SK-N-MC (cell line): ENCODE data around the gene TRAIP.

ENCODE experiments used
- DNase-seq: peaks from one replicate; pipeline ENCODE4 v3.0.0-alpha.2; 2011; ENCODE audit warnings: low read depth, low spot score
- H3K27ac ChIP-seq: fragments of 200-600 bp; sonication (generic); 2 replicates; pipeline ENCODE4 v1.5.1; 2016; ENCODE audit warnings: mixed run types
- H3K36me3 ChIP-seq: fragments of 200-600 bp; sonication (generic); 2 replicates; pipeline ENCODE4 v1.6.1; 2017; ENCODE audit warnings: antibody characterized with exemption, low read length, mixed read lengths; ENCODE audit not compliant: insufficient read depth
- H3K4me3 ChIP-seq: fragments of 200-600 bp; sonication (generic); 2 replicates; pipeline ENCODE4 v1.5.1; 2016
- H3K9ac ChIP-seq: fragments of 200-600 bp; sonication (generic); 2 replicates; pipeline ENCODE4 v1.8.0; 2017; ENCODE audit warnings: mixed run types, mixed read lengths; ENCODE audit not compliant: insufficient read length
- H3K9me3 ChIP-seq: fragments of 200-600 bp; sonication (generic); 2 replicates; pipeline ENCODE4 v1.6.1; 2017; ENCODE audit warnings: low read depth, mild to moderate bottlenecking, antibody characterized with exemption, low read length, moderate library complexity, mixed read lengths
- EZH2 ChIP-seq: fragments of 200-600 bp; sonication (generic); IDR thresholded peaks from one replicate; pipeline ENCODE4 v1.6.1; 2017; ENCODE audit warnings: antibody characterized with exemption
- FOXP2 ChIP-seq: optimal IDR thresholded peaks from 2 replicates; pipeline ENCODE3; 2011; ENCODE audit warnings: mild to moderate bottlenecking, moderate library complexity; ENCODE audit not compliant: insufficient read depth; ENCODE audit errors: extremely low read length, control extremely low read depth
- POLR2AphosphoS5 ChIP-seq: IDR thresholded peaks from 2 replicates; pipeline ENCODE4 v1.6.1; 2012; ENCODE audit warnings: mild to moderate bottlenecking, low read depth, low read length, borderline replicate concordance

Gene TRAIP

GRCh38 chr3:49879721-49880120 lies 23.4 kb upstream of the TRAIP start:
- Histone ChIP-seq H3K9ac (no peak overlapping the region), H3K9me3 (no peaks in the 10 kb centered on the region), H3K4me3 (no peak overlapping the region), H3K27ac (no peak overlapping the region), H3K36me3 (no peaks in the 10 kb centered on the region)
- TF ChIP-seq EZH2 (no peak), POLR2AphosphoS5 (no peak), FOXP2 (no peak)
- no peak for DNase-seq

GRCh38 chr3:49878686-49879085 lies 22.3 kb upstream of the TRAIP start:
- Histone ChIP-seq H3K9ac (no peak overlapping the region), H3K36me3 (no peaks in the 10 kb centered on the region), H3K9me3 (no peaks in the 10 kb centered on the region), H3K27ac (no peak overlapping the region), H3K4me3 (no peak overlapping the region)
- TF ChIP-seq FOXP2 = no peak
- TF ChIP-seq EZH2 = no peak
- TF ChIP-seq POLR2AphosphoS5 = no peak
- no peak for DNase-seq

GRCh38 chr3:49877716-49878115 lies 21.4 kb upstream of the TRAIP start:
- Histone ChIP-seq H3K9me3 (no peaks in the 10 kb centered on the region), H3K4me3 (no peak overlapping the region), H3K36me3 (no peaks in the 10 kb centered on the region), H3K9ac (no peak overlapping the region), H3K27ac (no peak overlapping the region)
- DNase-seq = no peak
- TF ChIP-seq FOXP2 = no peak
- TF ChIP-seq POLR2AphosphoS5 = no peak
- no peak for TF ChIP-seq EZH2

GRCh38 chr3:49876567-49876966 lies 20.2 kb upstream of the TRAIP start:
- Histone ChIP-seq H3K4me3 (no peak overlapping the region), H3K27ac (no peak overlapping the region), H3K9me3 (no peaks in the 10 kb centered on the region), H3K36me3 (no peaks in the 10 kb centered on the region), H3K9ac (no peak overlapping the region)
- TF ChIP-seq EZH2 (no peak), POLR2AphosphoS5 (no peak), FOXP2 (no peak)
- no peak for DNase-seq

DNA sequence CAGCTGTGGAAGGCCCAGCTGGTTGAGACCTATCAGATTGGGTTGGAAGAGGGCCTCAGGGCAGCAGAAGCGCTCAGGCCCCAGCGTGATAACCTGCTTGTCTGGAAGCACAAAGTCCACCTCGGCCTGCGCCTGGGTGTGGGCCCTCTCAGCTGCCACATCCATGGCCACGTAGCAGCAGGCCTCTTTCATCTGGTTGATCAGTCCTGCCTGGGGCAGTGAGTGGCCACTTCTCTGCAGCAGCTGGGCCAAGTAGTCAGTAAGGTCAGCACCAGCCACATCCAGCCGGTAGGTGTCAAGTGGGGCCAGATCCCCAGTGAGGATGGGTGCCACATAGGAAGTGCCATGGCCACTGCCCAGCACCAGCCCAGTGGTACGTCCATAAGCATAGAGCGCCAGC lies 17.3 kb upstream of the TRAIP start:
- no peak for DNase-seq
- no peak for TF ChIP-seq FOXP2
- TF ChIP-seq EZH2 = no peak
- TF ChIP-seq POLR2AphosphoS5 = no peak
- Histone ChIP-seq H3K9ac (no peak overlapping the region), H3K4me3 (no peak overlapping the region), H3K9me3 (no peaks in the 10 kb centered on the region), H3K36me3 (no peaks in the 10 kb centered on the region), H3K27ac (no peak overlapping the region)

DNA sequence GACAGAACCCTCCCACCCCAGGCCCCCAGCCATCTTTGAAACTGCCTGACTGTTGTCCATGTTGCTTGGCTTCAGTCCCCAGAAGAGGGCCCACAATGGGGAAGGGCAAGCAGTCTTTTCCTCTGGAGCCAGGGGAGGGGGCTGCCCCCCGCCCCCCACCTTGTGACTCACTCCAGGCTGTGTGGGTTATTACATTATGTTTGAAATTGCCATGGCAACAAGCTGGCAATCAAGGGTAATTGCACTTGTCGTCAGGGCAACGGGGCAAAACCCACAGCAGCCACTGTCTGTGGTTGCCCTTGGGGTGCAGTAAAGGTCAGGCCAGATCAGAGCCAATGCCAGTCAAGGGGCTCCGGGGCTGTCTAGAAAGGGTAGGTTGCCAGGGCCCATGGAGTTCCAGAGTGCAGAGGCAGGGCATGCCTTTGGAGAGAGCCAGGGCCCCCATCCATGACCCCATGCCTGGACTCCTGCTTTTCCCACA lies 16.5 kb upstream of the TRAIP start:
- DNase-seq = no peak

GRCh38 chr3:49871531-49872153 lies 15.3 kb upstream of the TRAIP start:
- Histone ChIP-seq H3K9me3 (no peaks in the 10 kb centered on the region), H3K9ac (no peak overlapping the region), H3K36me3 (no peaks in the 10 kb centered on the region), H3K4me3 (no peak overlapping the region), H3K27ac (no peak overlapping the region)
- TF ChIP-seq POLR2AphosphoS5 = no peak
- TF ChIP-seq FOXP2 = no peak
- no peak for TF ChIP-seq EZH2
- DNase-seq = no peak

More for the DNA sequence above, 16.5 kb upstream of the TRAIP start:
- Histone ChIP-seq H3K27ac (no peak overlapping the region), H3K9ac (no peak overlapping the region), H3K9me3 (no peaks in the 10 kb centered on the region), H3K4me3 (no peak overlapping the region), H3K36me3 (no peaks in the 10 kb centered on the region)
- TF ChIP-seq FOXP2 (no peak), EZH2 (no peak), POLR2AphosphoS5 (no peak)

DNA sequence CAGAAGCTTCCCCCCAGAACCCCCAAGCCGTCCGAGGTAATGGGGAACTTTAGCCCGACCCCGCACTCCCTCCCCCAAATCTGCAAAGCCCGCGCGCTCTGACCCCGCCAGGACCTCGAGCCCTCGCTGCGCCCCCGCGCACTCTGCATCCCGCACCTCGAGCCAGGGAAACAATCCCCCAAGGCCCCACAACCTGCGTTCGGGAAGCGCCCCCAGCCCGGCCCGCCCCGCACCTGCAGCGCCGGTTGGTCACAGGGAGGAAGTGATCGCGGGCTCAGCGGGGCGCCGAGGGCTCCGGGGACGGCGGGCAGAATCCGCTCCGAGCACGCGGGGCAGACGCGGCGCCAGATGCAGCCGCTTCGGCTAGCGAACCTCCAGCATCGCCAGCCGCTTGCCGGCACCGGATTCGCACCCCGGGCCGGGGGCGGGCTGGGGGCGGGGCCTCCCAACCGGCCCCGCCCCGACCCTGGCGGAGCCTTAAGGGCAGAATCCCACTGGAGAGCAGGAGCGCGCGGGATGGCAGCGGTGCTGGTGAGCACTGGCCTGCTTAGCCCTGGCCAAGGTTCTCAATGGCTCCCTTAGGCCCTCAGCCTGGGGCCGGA lies 13.3 kb upstream of the TRAIP start, which contains the start of gene CAMKV:
Gene CAMKV, minus strand, starts transcription at position 382 of the 602 bp plus-strand sequence. CDS start 7,518 bp downstream, outside the sequence.
- Histone ChIP-seq H3K27ac (no peak within 1 kb of the TSS), H3K4me3 (peak within 1 kb of the TSS; percentile 71), H3K36me3 (no peaks in the 10 kb centered on the region), H3K9me3 (no peaks in the 10 kb centered on the region), H3K9ac (no peak within 1 kb of the TSS)
- no peak for TF ChIP-seq FOXP2
- TF ChIP-seq EZH2 = no peak
- no peak for TF ChIP-seq POLR2AphosphoS5
- no peak for DNase-seq

DNA sequence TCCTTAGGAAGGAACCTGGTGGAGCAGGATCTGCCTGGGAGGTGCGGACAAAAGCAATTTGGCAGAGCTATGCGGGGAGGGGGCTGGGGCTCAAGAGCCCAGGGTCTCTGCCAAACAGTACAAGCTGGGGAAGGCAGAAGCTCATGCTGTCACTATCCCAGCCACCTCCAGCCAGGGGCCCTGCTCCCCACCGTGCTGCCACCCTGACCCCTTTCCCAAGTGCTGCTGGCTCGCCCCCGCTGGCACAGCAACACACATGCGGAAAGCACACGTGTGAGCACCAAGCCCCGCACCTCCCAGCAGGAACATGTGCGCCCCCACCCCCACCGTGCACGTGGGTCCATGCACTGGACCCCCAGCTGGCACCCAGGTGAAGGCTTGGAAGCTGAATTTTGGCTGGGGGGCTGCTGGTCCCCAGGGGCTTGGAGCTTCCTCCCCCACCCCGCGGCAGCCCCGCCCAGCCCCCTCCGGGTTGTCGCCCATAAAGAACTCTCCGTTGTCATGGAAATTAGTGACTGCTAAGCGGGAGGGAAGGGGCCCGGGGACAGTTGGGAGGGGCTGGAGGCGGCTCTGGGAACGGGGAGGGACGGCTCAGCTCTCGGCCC lies 12.6 kb upstream of the TRAIP start:
- DNase-seq = no peak
- Histone ChIP-seq H3K9ac (no peak overlapping the region), H3K36me3 (no peaks in the 10 kb centered on the region), H3K4me3 (peak overlapping the region; percentile 71), H3K9me3 (no peaks in the 10 kb centered on the region), H3K27ac (no peak overlapping the region)
- TF ChIP-seq POLR2AphosphoS5 (no peak), EZH2 (no peak), FOXP2 (no peak)
